ENCODE results near the gene JPH3.

Gene JPH3

GRCh38 chr16:87602001-87602775 lies at the start of gene JPH3:
JPH3 (plus strand) TSS chr16:87602508; CDS start chr16:87603147, 639 bp downstream.
- no peak for DNase-seq (ENCODE audit: low read depth)

DNA sequence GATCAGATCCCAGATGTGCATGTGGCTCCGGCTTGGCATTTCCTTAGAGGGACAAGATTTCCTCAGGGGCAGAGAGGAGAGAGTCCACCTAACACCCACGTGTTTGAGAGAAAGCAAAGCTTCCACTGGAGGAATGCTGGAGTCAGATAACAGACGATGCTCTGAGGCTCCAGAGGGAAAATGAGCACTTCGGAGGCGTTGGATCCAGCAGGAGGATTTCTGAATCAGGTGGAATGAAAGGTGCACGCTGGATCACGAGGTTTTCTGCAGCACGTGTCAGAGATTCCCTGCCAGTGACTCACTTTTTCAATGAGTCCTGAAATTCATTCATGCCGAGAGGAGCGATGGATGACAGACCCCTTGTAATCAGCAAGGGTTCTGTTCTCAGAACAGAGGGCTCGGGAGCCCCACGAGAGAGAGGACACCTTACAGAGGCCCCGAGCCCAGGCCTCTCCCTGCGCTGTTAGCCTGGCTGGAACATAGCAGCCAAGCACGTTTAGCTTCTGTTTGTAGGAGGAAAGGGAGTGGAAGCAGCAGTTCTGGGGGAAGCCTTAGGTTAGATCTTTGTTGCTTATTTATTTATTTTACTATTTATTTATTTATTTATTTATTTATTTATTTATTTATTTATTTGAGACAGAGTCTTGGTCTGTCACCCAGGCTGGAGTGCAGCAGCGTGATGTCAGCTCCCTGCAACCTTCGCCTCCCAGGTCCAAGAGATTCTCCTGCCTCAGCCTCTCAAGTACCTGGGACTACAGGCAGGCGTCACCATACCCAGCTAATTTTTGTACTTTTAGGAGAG lies 49.3 kb upstream of the JPH3 start:
- DNase-seq (ENCODE audit: low read depth), result no peak

DNA sequence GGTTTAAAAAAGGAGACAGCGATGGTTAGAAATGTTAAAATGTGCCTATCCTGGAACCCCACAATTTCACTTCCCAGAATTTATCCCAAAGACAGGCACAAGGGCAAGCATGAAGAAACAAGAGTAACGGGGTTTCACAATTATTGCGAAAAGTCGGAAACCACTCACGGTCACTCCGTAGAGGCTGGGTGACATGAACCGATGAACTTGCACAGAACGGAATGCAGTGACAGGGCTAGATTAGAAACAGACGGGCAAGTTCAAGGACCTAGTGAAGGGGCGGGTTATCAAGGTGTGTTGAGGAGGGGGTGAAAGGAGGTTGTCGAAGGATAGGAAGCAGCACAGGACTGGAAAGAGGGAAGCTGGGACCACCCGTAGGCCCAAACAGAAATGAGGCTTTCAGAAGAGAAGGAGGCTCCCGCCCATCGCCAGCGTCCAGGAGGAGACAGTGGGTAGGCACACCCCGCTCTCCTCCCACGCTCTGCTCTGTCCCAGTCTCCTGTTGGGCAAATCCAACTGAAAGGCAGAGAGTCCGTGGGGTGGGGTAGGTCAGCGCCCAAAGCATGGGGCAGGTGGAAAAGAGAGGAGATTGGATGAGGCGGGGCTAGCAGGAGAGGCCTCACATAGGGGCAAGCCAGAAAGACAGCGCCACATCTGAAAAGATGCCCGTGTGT lies 47.4 kb upstream of the JPH3 start:
- no peak for DNase-seq (ENCODE audit: low read depth)

GRCh38 chr16:87555647-87556046 lies 46.7 kb upstream of the JPH3 start:
- no peak for DNase-seq (ENCODE audit: low read depth)

GRCh38 chr16:87556941-87557459 lies 45.3 kb upstream of the JPH3 start:
- DNase-seq (ENCODE audit: low read depth), result no peak

- no peak for DNase-seq (ENCODE audit: low read depth)
Measured at GRCh38 chr16:87558682-87559081, 43.6 kb upstream of the JPH3 start.

GRCh38 chr16:87559945-87560344 lies 42.4 kb upstream of the JPH3 start:
- no peak for DNase-seq (ENCODE audit: low read depth)

DNA sequence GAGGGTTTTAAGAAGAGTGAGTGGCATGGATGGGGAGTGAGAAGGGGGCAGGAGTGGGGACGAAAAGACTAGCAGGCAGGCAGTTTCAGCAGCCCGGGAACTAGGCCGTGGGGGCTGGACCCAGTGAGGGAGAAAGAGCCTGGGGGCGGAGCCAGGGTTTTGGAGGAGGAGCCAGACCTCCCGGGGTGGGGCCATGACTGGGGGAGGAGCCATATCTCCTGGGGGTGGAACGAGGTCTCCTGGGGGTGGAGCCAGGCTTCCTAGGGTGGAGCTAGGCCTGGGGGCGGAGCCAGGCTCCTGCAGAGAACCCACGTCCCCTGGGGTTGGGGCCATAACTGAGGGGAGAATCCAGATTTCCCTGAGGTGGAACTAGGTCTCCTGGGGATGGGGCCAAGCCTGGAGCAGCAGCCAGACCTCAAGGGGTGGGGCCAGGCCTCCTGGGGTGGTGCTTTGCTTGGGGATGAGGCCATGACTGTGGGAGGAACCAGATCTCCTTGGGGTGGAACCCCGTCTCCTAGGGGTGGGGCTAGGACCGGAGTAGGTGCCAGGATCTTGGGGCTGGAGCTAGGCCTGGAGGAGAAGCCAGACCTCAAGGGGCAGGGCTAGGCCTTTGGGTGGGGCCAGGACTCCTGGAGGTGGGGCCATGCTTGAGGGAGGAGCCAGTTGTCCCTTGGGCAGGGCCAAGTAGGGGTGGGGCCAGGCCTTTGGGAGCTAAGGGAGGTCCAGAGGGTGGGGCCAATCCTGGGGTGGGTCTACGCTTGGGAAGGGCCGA lies 41.7 kb upstream of the JPH3 start:
- DNase-seq (ENCODE audit: low read depth), result no peak

DNA sequence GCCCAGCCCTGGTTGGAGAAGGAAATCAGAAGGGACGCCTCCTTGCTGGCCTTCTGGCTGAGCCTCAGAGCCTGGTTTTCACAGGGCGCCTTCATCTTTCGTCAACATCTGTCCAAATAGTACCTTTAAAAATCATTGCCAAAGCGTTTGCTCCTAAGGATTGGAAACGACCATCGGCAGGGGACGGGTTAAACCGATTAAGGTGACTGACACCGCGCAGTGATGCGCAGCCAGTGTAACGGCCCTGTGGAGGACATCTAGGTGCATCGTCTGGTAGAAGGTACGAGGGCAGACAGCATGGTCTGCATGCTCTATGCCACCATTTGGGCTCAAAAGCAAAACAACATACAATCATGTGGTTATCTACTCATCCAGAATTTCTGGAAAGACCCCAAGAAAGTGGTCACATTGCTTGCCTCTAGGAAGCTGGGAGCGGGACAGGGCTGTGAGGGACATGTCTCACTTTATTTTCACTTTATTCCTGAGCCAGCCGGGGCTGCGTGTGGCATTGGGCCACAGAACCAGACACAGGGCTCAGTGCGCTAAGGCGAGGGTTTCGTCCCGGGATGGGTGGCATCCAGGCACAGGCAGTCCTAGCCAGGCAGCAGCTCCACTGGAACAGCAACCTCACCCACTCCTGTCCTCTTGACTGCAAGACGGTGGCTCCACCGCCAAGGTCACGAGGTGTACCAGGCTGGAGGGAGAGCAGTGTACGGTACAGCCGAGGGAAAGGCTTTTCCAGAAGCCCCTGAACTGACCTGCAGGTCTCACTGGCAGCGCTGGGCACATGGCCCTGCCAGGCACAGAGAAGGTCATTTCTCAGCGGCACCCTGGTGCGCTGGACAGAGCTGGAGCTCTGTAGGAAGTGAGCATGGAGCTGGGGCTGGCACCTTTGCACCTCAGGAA lies 40.9 kb upstream of the JPH3 start:
- DNase-seq (ENCODE audit: low read depth), result no peak

DNA sequence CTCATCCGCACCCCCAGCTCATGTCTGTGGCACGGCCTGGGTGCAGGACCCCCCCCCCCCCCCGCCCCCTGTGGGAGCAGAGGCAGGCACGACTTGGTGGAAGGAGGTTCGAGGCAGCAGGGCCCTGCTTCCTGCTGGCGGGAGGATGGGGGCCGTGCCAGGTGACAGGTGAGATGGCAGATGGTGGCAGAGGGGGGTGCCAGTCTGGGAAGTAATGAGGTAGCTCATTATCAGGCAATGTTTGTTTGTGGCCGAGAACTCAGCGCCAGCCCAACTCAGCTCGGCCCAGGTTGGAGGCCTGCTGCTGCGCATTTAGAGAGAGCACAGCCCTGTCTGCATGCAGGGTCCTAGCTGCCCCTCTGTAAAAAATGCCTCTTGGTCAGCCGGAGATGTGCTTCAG lies 40.1 kb upstream of the JPH3 start:
- DNase-seq (ENCODE audit: low read depth), result no peak

DNA sequence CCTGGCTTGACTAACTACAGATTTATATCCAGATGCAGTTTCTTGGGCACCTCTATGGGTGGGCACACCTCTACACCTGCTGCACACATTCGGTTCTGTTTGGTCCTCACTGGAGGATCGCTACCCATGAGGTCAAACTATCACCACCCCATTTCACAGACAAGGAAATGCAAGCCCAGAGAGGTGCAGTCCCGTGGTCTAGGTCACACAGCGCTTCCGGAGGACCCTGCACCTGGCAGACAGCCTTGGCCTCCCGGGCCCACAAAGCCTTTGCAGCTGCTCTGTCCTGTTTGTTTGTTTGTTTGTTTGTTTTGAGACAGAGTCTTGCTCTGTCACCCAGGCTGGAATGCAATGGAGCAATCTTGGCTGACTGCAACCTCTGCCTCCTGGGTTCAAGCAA lies 39.3 kb upstream of the JPH3 start:
- no peak for DNase-seq (ENCODE audit: low read depth)

DNA sequence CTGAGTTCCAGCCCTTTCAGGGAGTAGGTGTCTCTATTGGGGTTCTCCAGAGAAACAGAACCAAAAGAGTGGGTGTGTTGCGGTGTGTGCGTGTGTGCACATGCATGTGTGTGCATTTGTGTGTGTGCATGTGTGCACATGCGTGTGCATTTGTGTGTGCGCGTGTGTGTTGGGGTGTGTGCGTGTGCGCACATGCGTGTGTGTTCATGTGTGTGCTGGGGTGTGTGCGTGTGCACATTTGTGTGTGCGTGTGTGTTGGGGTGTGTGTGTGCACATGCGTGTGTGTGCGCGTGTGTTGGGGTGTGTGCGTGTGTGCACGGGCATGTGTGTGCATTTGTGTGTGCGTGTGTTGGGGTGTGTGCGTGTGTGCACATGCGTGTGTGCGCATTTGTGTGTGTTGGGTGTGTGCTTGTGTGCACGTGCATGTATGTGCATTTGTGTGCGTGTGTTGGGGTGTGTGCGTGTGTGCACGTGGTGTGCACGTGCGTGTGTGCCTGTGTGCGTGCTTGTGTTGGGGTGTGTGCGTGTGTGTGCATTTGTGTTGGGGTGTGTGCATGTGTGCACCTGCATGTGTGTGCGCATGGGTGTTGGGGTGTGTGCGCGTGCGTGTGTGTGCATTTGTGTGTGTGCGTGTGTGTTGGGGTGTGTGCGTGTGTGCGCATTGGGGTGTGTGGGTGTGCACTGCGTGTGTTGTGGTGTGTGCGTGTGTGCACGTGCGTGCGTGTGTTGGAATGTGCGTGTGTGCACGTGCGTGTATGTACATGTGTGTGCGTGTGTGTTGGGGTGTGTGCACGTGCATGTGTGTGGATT lies 38.4 kb upstream of the JPH3 start:
- DNase-seq (ENCODE audit: low read depth), result no peak

DNA sequence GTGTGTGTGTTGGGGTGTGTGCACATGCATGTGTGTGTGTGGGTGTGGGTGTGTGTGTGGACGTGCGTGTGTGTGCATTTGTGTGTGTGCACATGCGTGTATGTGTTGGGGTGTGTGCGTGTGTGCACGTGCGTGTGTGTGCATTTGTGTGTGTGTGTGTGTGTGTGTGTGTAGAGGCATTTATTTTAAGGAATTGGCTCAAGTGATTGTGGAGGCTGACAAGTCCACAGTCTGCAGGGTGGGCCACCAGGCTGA lies 37.9 kb upstream of the JPH3 start:
- DNase-seq (ENCODE audit: low read depth), result no peak

DNA sequence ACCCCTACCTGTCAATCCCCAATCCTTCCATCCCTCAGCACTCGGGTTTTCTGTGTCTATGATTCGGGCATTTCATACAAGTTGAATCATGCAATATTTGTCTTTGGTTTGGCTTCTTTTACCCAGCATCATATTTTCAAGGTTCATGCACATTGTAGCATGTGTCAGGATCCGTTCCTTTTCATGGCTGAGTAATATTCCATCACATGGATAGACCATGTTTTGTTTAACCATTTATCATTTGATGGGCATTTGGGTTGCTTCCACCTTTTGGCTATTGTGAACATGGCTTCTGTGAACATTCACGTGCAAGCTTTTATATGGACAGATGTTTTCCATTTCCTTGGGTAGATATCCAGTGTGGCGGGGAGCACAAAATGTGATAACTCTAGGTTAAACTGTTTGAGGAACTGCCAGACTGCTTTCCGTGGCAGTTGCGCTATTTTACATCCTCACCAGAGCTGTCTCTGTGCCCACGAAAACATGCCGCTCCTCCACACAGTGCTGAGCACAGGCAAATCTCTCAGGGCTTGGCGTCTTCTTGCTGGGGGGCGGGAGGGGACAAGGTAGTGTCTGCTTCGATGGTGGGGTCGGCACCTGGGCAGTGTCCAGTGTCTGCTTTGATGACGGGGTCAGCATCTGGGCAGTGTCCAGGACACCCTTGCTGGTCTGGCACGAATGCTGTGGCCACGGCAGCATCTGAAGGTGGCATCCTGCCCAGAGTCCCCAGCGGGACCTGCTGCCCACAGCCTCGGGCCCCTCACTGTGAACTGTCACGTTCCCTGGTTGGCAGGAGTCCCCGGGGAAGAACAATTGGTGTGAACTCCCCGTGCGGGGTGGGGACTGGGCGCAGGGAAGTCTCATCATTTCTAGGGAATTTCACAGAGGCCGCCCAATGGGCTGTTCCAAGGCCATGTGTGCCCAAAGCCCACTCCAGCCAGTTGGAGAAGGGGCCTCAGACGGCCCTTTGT lies 32.4 kb upstream of the JPH3 start:
- DNase-seq (ENCODE audit: low read depth), result no peak

GRCh38 chr16:87570572-87570937 lies 31.8 kb upstream of the JPH3 start:
- DNase-seq (ENCODE audit: low read depth), result no peak

GRCh38 chr16:87570938-87571867 lies 31.1 kb upstream of the JPH3 start:
- no peak for DNase-seq (ENCODE audit: low read depth)

- no peak for DNase-seq (ENCODE audit: low read depth)
Measured at GRCh38 chr16:87571868-87572244, 30.5 kb upstream of the JPH3 start.

- DNase-seq (ENCODE audit: low read depth), result no peak
Measured at GRCh38 chr16:87572959-87573358, 29.3 kb upstream of the JPH3 start.

Measured in activated gamma-delta T cell treated with anti-CD3 and anti-CD28 coated beads, Interleukin-2, amount 50 U/mL, for 16 hours (primary cell).